Activated B cell treated with CpG ODN at 0.5 μM for 24 hours (primary cell): Measurements from ENCODE around the gene PARVB. TPM values are rescaled to one million over a fixed set of nuclear protein-coding genes. Genes with fewer than 3 reads are reported as not detected.

Experiments used
- ATAC-seq: fragments of 200-7000 bp; cut with Tn5 transposase; one replicate; pipeline ENCODE4 v1.10.0; 2021; ENCODE audit warnings: low read depth, mild to moderate bottlenecking, moderate library complexity
- CTCF ChIA-PET: fragments of 350-600 bp; sonication (Branson Sonifier 250); formaldehyde crosslinking; loops from one replicate; lab custom pipeline; 2021; ENCODE audit warnings: antibody characterized with exemption; lab: Charles Lee
- POLR2A ChIA-PET: fragments of 350-600 bp; sonication (Branson Sonifier 250); formaldehyde crosslinking; loops from one replicate; lab custom pipeline; 2021; ENCODE audit warnings: antibody characterized with exemption; lab: Charles Lee
- DNase-seq: peaks from one replicate; pipeline ENCODE4 v3.0.0; 2022
- H3K27ac Mint-ChIP-seq: one replicate; pipeline ENCODE4 v1.8.0; 2020; ENCODE audit warnings: mixed read lengths
- H3K27me3 Mint-ChIP-seq: one replicate; pipeline ENCODE4 v1.8.0; 2021; ENCODE audit warnings: mixed read lengths
- H3K36me3 Mint-ChIP-seq: one replicate; pipeline ENCODE4 v1.8.0; 2021; ENCODE audit warnings: low read depth, mixed read lengths
- H3K4me1 Mint-ChIP-seq: one replicate; pipeline ENCODE4 v1.8.0; 2021; ENCODE audit warnings: mixed read lengths
- H3K4me3 Mint-ChIP-seq: one replicate; pipeline ENCODE4 v1.8.0; 2020; ENCODE audit warnings: mild to moderate bottlenecking, mixed read lengths
- H3K9me3 Mint-ChIP-seq: one replicate; pipeline ENCODE4 v1.8.0; 2020; ENCODE audit warnings: mixed read lengths
- intact Hi-C: fragments of 100-400 bp; cut with micrococcal nuclease; formaldehyde crosslinking; loops from one replicate; pipeline ENCODE4 v1.15.1; 2024
- total RNA-seq: library from RNA; stranded (reverse); gene quantifications from 2 replicates; pipeline ENCODE4 v1.2.3, GENCODE V29; 2022
- TF ChIP-seq, protein P1 (sequence below): fragments of 200-600 bp; IDR thresholded peaks from one replicate; pipeline ENCODE4 v1.8.0; 2022; ENCODE audit warnings: antibody characterized with exemption, mild to moderate bottlenecking

Gene PARVB
- total RNA-seq, 1 donor from 2014 or later: 53.5 TPM

DNA sequence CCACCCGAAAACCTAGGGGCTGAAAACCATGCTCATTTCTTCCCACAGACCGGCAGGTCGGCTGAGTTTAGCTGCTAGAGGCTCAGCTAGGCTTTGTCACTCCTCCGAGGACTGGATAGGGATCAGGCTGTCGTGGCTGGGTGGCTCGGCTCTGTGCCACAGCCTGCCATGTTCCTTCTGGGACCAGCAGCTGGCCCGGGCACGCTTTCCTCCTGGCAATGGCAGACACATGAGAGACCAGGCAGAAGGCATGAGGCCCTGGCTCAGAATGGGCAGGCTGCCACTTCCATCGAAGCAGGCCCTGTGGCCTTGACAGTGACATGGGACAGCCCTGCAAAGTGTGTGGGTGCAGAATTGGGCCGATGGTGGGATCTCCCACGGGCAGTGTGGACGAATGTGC is 177.6 kb downstream of the PARVB start:
- ChIA-PET CTCF (no interaction called here), POLR2A (no interaction called here)
- Mint-ChIP-seq H3K4me1 (peaks cover 26% of the 10 kb centered on the region), H3K27me3 (no peaks in the 10 kb centered on the region), H3K27ac (no peak overlapping the region), H3K36me3 (peaks cover 78% of the 10 kb centered on the region), H3K9me3 (no peaks in the 10 kb centered on the region), H3K4me3 (no peak overlapping the region)
- intact Hi-C loops: no loop called here
- DNase-seq: no peak
- TF ChIP-seq, protein P1, sequence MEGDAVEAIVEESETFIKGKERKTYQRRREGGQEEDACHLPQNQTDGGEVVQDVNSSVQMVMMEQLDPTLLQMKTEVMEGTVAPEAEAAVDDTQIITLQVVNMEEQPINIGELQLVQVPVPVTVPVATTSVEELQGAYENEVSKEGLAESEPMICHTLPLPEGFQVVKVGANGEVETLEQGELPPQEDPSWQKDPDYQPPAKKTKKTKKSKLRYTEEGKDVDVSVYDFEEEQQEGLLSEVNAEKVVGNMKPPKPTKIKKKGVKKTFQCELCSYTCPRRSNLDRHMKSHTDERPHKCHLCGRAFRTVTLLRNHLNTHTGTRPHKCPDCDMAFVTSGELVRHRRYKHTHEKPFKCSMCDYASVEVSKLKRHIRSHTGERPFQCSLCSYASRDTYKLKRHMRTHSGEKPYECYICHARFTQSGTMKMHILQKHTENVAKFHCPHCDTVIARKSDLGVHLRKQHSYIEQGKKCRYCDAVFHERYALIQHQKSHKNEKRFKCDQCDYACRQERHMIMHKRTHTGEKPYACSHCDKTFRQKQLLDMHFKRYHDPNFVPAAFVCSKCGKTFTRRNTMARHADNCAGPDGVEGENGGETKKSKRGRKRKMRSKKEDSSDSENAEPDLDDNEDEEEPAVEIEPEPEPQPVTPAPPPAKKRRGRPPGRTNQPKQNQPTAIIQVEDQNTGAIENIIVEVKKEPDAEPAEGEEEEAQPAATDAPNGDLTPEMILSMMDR: no peak
- ATAC-seq: no peak

GRCh38 chr22:44202261-44202789 is 178.2 kb downstream of the PARVB start:
- Mint-ChIP-seq H3K9me3 (no peaks in the 10 kb centered on the region), H3K4me3 (no peak overlapping the region), H3K27ac (no peak overlapping the region), H3K27me3 (no peaks in the 10 kb centered on the region), H3K4me1 (peaks cover 28% of the 10 kb centered on the region), H3K36me3 (peaks cover 78% of the 10 kb centered on the region)
- TF ChIP-seq, protein P1: no peak
- intact Hi-C loops: no loop called here
- ATAC-seq: no peak
- no peak for DNase-seq
- ChIA-PET CTCF (no interaction called here), POLR2A (no interaction called here)

DNA sequence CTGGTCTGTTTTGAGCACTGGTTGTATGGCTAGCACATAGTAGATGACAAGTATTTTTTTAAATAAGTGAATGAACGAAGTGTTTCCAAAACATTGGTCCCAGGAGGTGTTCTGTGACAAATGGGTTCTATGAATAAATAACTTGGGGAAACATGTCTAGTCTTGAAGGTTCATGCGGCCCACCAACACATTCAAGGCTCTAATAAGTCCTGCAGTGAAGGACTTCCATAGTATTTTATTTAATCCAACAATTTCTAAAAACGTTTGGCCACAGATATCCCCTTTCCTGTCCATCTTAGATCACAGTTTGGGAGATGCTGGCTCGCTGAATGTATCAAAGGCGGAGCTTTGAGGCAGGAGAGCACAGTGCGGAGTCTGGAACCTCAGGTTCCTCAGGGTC is 179.1 kb downstream of the PARVB start:
- intact Hi-C loops: no loop called here
- no peak for ATAC-seq
- no peaks in the 10 kb centered on the region for H3K9me3 Mint-ChIP-seq
- H3K36me3 Mint-ChIP-seq: peaks cover 72% of the 10 kb centered on the region
- no peak for DNase-seq
- H3K27me3 Mint-ChIP-seq: no peaks in the 10 kb centered on the region
- H3K4me3 Mint-ChIP-seq: no peak overlapping the region
- TF ChIP-seq, protein P1: no peak
- no peak overlapping the region for H3K27ac Mint-ChIP-seq
- ChIA-PET CTCF (no interaction called here), POLR2A (no interaction called here)
- peaks cover 37% of the 10 kb centered on the region for H3K4me1 Mint-ChIP-seq

- TF ChIP-seq, protein P1: no peak
- ChIA-PET POLR2A (interaction anchor here (0.7 to 2.7 kb wide), 3 partner anchors 10 to 23 kb away, joined by 3 to 18 read pairs (median 11); no protein-coding TSS in a partner anchor), CTCF (interaction anchor here (1.2 to 1.3 kb wide), 3 partner anchors 10 to 212 kb away, joined by 3 to 4 read pairs (median 4); no protein-coding TSS in a partner anchor)
- Mint-ChIP-seq H3K27ac (peak overlapping the region; percentile 30), H3K27me3 (no peaks in the 10 kb centered on the region), H3K36me3 (peaks cover 60% of the 10 kb centered on the region), H3K9me3 (peaks cover 4% of the 10 kb centered on the region), H3K4me1 (peaks cover 47% of the 10 kb centered on the region), H3K4me3 (peak overlapping the region; percentile 42)
- intact Hi-C loops: no loop called here
- peak; percentile 94 for ATAC-seq
- DNase-seq: peak; percentile 37
These were observed 180.8 kb downstream of the PARVB start for GRCh38 chr22:44204739-44205515.
